NCI-H2227 (cell line): ENCODE measurements around the gene ETV3L.
"Not testable (repeated sequence)": the region's sequence is repeated elsewhere in the genome, so short reads cannot be mapped to it uniquely, and the experiment has no call there.

Source experiments
- DNase-seq: peaks from one replicate; lab custom pipeline; 2025; ENCODE audit not compliant: unreplicated experiment; lab: John Stamatoyannopoulos, UW

ETV3L gene

DNA sequence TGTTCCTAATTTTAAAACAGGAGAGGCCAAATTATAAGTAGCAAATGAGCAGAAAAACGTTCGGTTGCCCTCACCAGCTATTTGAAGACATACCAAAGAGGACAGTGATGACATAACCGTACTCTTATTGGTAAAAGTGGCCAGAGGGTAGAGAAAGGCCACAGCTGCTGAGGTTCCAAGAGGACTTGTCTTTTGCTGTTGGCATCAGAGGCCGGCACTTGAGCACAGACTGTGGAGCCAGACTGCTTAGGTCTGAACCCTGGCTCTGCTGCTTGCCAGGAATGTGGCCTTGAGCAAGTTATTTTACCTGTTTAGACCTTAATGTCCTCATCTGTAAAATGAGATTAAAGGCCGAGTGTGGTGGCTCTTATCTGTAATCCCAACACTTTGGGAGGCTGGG lies 14.9 kb downstream of the ETV3L start:
- no peak for DNase-seq

DNA sequence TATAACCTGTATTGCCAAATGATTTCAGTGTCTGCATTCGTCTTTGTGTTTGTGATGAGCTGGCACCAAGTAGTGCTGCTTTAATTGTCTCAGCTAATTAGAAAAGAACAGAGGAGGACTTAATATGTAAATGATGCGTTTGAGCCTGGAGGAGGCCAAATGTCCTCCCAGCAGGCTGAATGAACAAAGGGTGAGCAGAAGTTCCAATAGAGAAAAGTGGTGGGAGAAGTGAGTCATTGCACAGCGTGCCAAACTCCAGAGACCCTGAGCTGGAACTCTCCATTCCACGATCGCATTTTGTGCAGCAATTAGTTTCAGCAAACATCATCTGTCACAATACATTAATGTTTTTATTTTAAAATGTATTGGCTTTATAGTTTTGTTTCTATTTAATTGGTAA lies 17.9 kb downstream of the ETV3L start:
- no peak for DNase-seq

DNA sequence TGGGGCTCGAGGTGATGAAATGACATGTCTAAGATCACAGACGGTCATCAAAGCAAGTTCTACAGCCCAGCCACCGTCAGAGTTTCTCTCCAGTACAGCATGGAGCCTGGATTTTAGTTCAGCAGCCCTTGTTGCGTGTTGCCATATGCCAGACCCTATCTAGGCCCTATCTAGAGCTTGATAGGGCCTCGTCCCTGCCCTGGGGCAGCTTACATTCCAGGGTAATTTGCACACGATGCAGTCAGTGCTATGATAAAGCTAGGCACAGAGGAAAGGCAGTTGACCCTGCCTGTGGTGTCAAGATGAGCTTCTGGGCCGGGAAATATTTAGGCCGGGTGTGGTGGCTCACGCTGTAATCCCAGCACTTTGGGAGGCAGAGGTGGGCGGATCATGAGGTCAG lies 18.9 kb downstream of the ETV3L start:
- no peak for DNase-seq

DNA sequence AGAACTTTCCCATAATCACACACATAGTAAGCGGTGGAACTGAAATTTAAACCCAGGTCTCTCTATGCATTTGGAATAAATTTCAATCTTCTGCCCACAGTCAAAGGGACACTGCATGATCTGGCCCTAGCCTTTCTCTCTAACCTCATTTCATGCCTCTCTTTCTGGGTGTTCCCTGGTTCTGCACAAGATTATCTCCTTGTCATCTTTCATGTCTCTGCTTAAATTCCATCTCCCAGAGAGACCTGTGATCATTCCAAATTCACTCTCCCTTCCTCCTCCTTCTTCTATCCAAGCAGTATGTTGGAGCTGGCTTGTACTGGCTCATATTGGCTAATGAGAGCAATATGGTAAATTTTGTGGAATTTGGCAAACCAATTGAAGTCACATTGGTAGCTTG lies 22.2 kb downstream of the ETV3L start:
- no peak for DNase-seq

DNA sequence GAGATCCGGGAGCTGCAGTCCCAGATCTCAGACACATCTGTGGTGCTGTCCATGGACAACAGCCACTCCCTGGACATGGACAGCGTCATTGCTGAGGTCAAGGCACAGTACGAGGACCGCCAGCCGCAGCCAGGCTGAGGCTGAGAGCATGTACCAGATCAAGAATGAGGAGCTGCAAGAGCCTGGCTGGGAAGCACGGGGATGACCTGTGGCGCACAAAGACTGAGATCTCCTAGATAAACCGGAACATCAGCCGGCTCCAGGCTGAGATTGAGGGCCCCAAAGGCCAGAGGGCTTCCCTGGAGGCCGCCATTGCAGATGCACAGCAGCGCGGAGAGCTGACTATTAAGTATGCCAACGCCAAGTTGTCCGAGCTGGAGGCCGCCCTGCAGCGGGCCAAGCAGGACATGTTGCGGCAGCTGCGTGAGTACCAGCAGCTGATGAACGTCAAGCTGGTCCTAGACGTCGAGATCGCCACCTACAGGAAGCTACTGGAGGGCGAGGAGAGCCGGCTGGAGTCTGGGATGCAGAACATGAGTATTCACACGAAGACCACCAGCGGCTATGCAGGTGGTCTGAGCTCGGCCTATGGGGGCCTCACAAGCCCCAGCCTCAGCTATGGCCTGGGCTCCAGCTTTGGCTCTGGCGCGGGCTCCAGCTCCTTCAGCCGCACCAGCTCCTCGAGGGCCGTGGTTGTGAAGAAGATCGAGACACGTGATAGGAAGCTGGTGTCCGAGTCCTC lies 25.5 kb downstream of the ETV3L start:
- DNase-seq: peak; percentile 25

DNA sequence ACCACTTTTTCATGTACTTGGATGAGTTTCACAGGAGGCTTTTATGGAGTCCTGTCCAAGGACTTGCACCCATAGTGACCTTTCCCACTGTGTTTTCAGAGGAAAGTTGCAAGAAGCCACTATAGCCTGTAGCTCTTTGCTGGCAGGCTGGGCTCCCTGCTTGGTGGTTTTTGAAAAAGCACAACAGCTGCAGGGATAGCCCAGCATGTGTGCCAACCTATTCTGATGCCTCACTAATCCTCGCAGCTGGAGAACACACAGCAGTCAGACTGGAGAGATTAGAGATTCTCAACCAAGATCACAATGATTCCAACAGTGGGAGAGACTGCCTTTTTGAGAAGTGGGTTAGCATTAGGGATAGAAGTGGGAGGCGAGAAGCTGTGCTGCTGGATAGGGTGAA lies 30.0 kb downstream of the ETV3L start:
- DNase-seq: no peak

DNA sequence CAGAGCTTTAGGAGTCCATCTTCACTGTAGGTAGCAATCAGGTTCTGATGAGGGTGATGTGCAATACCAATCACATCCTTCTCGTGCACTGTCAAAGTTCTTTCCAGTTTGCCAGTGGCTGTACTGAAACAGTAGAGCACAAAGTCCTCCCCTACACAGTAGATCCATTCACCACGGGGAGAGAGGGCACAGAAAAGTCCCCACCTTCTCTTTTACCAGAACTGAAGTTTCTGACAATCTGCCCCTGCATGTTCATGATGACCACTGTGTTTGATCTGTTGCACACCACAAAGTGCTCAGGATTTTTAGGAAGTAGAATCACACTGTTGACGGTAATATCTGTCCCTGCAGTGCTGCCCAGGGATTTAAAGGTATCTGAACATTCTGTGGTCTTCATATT lies 40.4 kb downstream of the ETV3L start:
- not testable (repeated sequence) for DNase-seq

DNA sequence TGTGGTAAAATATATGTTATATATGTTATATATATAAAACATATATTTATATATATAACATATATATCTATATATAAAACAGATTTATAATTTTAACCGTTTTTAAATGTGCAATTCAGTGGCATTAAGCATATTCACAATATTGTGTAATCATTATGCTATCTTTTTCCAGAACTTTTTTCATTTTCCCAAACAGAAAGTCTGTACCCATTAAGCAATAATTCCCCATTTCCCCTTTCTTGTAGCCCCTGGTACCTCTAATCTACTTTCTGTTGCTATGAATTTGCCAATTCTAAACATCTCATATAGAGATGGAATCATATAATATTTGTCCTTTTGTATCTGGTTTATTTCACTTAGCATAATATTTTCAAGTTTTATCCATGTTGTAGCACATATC lies 43.3 kb downstream of the ETV3L start:
- no peak for DNase-seq

DNA sequence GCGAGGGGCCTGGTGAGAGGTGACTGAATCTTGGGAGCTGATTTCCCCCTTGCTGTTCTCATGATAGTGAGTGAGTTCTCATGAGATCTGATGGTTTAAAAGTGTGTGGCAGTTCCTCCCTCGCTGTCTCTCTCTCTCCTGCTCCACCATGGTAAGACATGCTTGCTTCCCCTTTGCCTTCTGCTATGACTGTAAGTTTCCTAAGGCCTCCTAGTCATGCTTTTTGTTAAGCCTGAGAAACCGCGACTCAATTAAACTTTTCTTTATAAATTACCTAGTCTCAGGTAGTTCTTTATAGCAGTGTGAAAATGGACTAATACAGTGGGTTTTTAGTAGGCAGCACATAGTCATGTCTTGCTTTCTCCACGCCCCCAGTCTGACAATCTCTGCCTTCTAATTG lies 43.9 kb downstream of the ETV3L start:
- not testable (repeated sequence) for DNase-seq

DNA sequence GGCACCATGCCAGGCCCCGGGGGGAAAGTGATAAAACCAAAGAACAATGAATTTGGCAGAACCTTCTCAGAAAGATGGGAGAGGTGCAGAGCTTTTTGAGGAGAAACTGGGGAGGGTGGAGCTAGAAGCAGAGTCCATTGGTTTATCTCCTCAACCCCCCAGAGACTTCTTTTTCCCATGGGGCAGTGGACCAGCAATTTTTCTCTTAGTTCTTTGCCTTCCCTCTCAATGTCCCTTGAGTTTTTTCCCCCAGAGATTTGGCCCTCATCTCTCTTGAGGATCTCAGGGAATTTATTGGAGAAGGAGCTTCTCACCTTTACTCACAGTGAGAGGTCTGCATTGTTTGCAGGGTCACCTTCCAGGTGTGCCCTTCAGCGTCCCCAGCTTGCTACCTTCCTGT lies 48.8 kb downstream of the ETV3L start:
- no peak for DNase-seq

DNA sequence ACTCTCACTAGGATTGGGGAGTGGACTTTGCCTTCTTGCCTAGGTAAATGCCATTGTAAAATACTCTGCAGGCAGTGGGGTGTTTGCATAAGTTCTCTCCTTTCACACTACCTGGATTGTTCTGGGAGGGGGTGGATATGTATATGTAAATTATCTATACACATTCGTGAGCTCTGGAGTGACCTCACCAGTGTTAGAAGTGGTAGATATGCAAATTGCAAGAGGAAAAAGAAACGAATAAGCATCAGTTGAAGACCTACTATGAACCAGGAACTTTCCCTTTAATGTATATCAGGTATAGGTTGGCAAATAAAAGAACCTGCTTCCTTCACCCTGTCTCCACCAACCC lies 52.6 kb downstream of the ETV3L start:
- no peak for DNase-seq

DNA sequence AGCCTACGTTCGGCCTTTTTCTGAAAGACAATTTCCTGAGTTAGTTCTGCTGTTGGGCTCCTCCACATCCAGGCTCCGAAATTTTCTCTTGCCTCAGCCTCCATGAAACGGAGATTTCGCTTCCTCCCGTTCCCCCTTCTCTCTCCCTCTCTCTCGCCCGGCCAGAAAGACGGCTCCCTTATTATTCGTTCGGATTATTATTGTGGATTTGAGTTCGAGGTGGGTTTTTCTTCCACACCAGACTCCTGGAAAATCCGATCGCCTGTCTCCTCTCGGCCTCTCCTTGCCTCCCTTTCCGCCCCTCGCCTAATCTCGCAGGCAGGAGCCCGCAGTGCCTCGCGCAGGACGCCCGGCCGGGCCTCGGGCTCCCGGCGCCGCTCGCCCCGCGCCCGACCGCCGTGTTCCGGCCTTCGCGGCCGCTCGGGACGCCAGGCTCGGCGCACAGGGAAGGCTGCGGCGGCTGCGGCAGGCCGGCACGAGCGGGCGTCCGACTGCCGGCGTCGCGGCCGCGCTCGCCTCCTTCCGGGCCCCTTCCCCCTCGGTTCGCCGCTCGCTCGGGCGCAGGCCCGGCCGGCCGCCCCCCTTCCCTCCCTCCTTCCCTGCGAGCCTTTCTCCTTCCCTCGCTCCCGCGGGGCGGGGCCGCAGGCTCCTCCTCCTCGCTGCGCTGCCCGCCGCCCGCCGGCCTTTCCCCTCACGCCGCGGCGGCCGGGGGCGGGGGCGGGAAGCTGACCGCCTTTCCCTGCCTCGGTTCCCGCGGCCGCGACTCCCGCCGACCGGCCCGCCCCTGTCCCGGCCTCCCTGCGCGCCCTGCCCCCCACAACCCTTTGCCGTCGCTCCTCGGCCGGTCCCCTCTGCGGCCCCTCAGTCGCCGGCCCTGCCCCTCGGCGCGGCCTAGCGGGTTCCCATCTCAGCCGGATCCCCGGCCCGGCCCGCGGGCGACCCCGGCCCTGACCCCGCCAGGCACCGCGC lies 54.1 kb downstream of the ETV3L start, which contains the start of gene ARHGEF11:
Gene ARHGEF11, minus strand, starts transcription at position 493 of the 969 bp plus-strand sequence. CDS start 1,412 bp downstream, outside the sequence.
- DNase-seq: peak; percentile 93

DNA sequence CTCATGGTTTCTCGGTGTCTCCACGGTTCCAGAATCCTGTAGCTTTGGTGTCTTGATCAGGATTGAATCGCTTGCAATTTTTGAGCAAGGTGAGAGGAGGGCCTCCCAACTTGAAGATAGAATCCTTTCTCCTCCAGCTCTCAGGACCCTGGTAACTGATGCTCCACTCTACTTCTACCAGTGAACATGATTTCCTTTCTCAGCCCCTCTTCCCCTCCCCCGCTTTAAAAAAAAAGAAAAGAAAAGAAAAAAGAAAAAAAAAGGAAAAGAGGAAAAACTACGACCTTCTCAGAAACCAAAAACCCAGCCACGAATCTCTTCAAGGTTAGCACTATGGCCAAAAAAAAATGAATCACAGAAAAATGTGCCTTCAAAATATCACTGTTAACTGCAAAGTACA lies 55.3 kb downstream of the ETV3L start:
- no peak for DNase-seq

DNA sequence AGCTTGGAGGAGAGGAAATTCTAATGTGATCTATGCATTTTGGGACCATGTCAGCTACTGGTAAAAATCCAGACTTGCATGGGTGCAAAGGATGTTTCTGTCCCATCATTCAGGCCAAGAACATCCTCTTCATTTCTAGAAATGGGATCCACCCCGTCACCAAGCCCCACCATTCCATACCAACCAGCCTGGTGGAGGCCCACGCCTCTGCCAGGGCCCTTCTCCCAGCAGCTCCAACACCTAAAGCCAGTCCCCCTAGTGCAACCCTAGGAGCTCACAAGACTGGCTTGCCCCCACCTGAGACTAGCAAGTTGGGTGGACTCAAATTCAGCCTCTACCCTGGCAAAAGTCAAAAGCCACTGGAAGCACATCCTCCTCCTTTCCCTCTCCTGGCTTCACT lies 55.9 kb downstream of the ETV3L start:
- DNase-seq: no peak

DNA sequence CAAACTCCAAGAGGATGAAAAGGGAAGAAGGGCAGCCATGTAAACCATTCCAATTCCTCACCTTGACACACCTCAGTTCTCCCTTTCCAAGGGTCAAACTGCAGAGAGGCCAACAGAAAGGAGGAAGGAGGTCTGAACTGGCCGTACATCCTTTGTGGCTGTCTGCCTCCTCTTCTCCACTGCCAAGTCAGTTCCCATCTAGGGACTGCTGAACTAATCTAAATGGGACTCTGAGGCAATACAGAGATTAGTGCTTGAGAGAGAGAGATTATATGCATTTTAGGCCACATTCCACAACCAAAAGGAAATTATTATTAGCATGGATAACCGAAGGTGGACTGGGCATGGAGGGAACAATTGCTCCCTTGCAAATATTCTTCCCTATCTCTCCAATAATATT lies 56.8 kb downstream of the ETV3L start:
- DNase-seq: no peak
